ENCODE data around the gene SART3.

- TF ChIP-seq POLR2A (IDR thresholded peaks at IDR 0.05; ENCODE audit: low read depth, low read length): no peak
- TF ChIP-seq POLR2AphosphoS5 (IDR thresholded peaks at IDR 0.05; ENCODE audit: low read depth, low read length): no peak
- TF ChIP-seq TAF1 (IDR thresholded peaks at IDR 0.05; ENCODE audit: borderline replicate concordance, low read depth, low read length): no peak
Measured at GRCh38 chr12:108564724-108565123, 3.8 kb upstream of the SART3 start.

Data from GM12892 (cell line).